KMS-11 (cell line): ENCODE measurements around the gene ENO4.

Source experiments
- H2AFZ ChIP-seq: fragments of 200-600 bp; sonication (generic); 2 replicates; pipeline ENCODE4 v1.6.1; 2016; ENCODE audit warnings: antibody characterized with exemption, mixed run types, low read depth
- H3K27ac ChIP-seq: fragments of 200-600 bp; sonication (generic); 2 replicates; pipeline ENCODE4 v1.6.1; 2016; ENCODE audit warnings: mild to moderate bottlenecking, mixed run types
- H3K27me3 ChIP-seq: fragments of 200-600 bp; sonication (generic); 2 replicates; pipeline ENCODE4 v1.6.1; 2017; ENCODE audit warnings: mild to moderate bottlenecking, low read depth, mixed run types, moderate library complexity; ENCODE audit not compliant: insufficient read depth
- H3K36me3 ChIP-seq: fragments of 200-600 bp; sonication (generic); 2 replicates; pipeline ENCODE4 v1.6.1; 2017; ENCODE audit warnings: mild to moderate bottlenecking, mixed run types; ENCODE audit not compliant: insufficient read depth
- H3K4me1 ChIP-seq: fragments of 200-600 bp; sonication (generic); 2 replicates; pipeline ENCODE4 v1.6.1; 2016; ENCODE audit warnings: mild to moderate bottlenecking, low read depth, mixed run types; ENCODE audit not compliant: poor library complexity, severe bottlenecking
- H3K4me2 ChIP-seq: fragments of 200-600 bp; sonication (generic); 2 replicates; pipeline ENCODE4 v1.7.0; 2016; ENCODE audit warnings: mild to moderate bottlenecking, mixed run types
- H3K4me3 ChIP-seq: fragments of 200-600 bp; sonication (generic); IDR thresholded peaks from 2 replicates; pipeline ENCODE4 v1.6.1; 2017; ENCODE audit warnings: low read depth, low read length, mixed read lengths; ENCODE audit not compliant: insufficient read depth
- H3K79me2 ChIP-seq: fragments of 200-600 bp; sonication (generic); 2 replicates; pipeline ENCODE4 v1.6.1; 2016; ENCODE audit warnings: low read depth, mixed run types; ENCODE audit not compliant: insufficient read depth
- H3K9ac ChIP-seq: fragments of 200-600 bp; sonication (generic); 2 replicates; pipeline ENCODE4 v1.6.1; 2016; ENCODE audit warnings: mild to moderate bottlenecking, mixed run types
- H4K20me1 ChIP-seq: fragments of 200-600 bp; sonication (generic); 2 replicates; pipeline ENCODE4 v1.6.1; 2016; ENCODE audit warnings: mild to moderate bottlenecking, mixed run types; ENCODE audit not compliant: insufficient read depth
- TF ChIP-seq, protein P1 (sequence below): fragments of 200-600 bp; sonication (generic); conservative IDR thresholded peaks from 2 replicates; pipeline ENCODE4 v1.6.1; 2017; ENCODE audit warnings: low read depth, mild to moderate bottlenecking, antibody characterized with exemption, low read length, moderate library complexity, mixed read lengths

Gene ENO4

GRCh38 chr10:116852246-116852645 is 2.9 kb downstream of the ENO4 start:
- no peak overlapping the region for H3K27ac ChIP-seq
- no peaks in the 10 kb centered on the region for H3K36me3 ChIP-seq
- TF ChIP-seq, protein P1, sequence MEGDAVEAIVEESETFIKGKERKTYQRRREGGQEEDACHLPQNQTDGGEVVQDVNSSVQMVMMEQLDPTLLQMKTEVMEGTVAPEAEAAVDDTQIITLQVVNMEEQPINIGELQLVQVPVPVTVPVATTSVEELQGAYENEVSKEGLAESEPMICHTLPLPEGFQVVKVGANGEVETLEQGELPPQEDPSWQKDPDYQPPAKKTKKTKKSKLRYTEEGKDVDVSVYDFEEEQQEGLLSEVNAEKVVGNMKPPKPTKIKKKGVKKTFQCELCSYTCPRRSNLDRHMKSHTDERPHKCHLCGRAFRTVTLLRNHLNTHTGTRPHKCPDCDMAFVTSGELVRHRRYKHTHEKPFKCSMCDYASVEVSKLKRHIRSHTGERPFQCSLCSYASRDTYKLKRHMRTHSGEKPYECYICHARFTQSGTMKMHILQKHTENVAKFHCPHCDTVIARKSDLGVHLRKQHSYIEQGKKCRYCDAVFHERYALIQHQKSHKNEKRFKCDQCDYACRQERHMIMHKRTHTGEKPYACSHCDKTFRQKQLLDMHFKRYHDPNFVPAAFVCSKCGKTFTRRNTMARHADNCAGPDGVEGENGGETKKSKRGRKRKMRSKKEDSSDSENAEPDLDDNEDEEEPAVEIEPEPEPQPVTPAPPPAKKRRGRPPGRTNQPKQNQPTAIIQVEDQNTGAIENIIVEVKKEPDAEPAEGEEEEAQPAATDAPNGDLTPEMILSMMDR, result no peak
- H2AFZ ChIP-seq, result no peak overlapping the region
- no peaks in the 10 kb centered on the region for H4K20me1 ChIP-seq
- no peaks in the 10 kb centered on the region for H3K4me1 ChIP-seq
- H3K79me2 ChIP-seq, result no peaks in the 10 kb centered on the region
- no peak overlapping the region for H3K4me2 ChIP-seq
- H3K27me3 ChIP-seq, result no peaks in the 10 kb centered on the region
- no peak overlapping the region for H3K4me3 ChIP-seq
- H3K9ac ChIP-seq, result no peak overlapping the region

- Histone ChIP-seq H3K36me3 (no peaks in the 10 kb centered on the region), H3K4me2 (no peak overlapping the region), H3K27me3 (no peaks in the 10 kb centered on the region), H3K27ac (no peak overlapping the region), H3K4me1 (no peaks in the 10 kb centered on the region), H3K4me3 (no peak overlapping the region), H2AFZ (no peak overlapping the region), H3K9ac (no peak overlapping the region), H4K20me1 (no peaks in the 10 kb centered on the region), H3K79me2 (no peaks in the 10 kb centered on the region)
- TF ChIP-seq, protein P1, result no peak
These were observed 4.0 kb downstream of the ENO4 start for GRCh38 chr10:116853287-116853686.

DNA sequence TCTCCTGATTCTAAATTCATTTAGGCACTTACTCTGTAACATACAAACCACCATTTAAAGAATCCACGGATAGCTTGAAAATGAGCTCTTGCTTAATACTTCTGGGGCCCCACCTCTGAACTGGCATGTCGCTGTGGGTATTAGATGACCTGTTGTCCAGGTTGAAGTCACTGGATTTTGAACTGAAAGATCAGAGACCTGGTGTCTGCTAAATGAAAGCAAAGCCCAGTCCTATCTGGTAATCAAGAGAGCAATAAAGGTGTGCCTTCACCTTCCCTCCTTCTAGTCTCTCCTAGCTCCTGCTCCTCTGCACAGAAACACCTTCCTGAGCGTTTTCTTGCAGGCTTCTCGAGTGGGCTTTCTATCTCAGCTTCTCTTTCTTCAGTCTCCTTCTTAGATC is 4.4 kb downstream of the ENO4 start:
- Histone ChIP-seq H3K4me2 (no peak overlapping the region), H3K4me1 (no peaks in the 10 kb centered on the region), H3K9ac (no peak overlapping the region), H3K27ac (no peak overlapping the region), H4K20me1 (no peaks in the 10 kb centered on the region), H3K79me2 (no peaks in the 10 kb centered on the region), H3K27me3 (no peaks in the 10 kb centered on the region), H3K36me3 (no peaks in the 10 kb centered on the region), H3K4me3 (no peak overlapping the region), H2AFZ (no peak overlapping the region)
- TF ChIP-seq, protein P1, result no peak

DNA sequence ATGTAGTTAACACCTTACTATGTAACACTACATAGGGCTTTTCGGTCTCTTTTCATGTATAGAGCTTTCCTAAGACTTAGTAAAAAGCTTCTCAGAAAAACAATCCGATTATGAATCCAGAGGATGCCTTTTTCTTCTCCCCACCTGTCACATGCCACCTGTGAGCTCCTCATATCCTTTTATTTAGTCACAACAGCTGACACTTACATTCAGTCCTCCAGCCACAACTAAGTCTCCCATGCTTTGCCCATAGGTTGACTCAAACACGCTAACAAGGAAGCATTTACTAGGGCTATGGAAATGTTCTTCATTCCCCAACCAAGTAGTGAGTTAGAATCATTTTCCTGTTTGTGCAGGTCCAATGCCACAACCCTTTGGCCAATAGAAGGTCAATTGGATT is 7.9 kb downstream of the ENO4 start:
- no peaks in the 10 kb centered on the region for H3K27me3 ChIP-seq
- H3K9ac ChIP-seq, result no peak overlapping the region
- H4K20me1 ChIP-seq, result no peaks in the 10 kb centered on the region
- H3K4me2 ChIP-seq, result no peak overlapping the region
- H3K79me2 ChIP-seq, result no peaks in the 10 kb centered on the region
- TF ChIP-seq, protein P1, result no peak
- no peaks in the 10 kb centered on the region for H3K36me3 ChIP-seq
- no peaks in the 10 kb centered on the region for H3K4me1 ChIP-seq
- no peak overlapping the region for H2AFZ ChIP-seq
- no peak overlapping the region for H3K4me3 ChIP-seq
- H3K27ac ChIP-seq, result no peak overlapping the region
